Stimulated activated CD4-positive, alpha-beta T cell treated with anti-CD3 and anti-CD28 coated beads, Interleukin-4, amount 100 ng/mL, for 1 hour (primary cell): ENCODE results near the gene SNRPD3.
"Not testable (repeated sequence)": the region's sequence is repeated elsewhere in the genome, so short reads cannot be mapped to it uniquely, and the experiment has no call there.

Experiments used
- DNase-seq: peaks from one replicate; pipeline ENCODE4 v3.0.0-alpha.2; 2020

SNRPD3 gene

GRCh38 chr22:24535348-24535747, 20.5 kb upstream of the SNRPD3 start:
- DNase-seq: no peak

DNA sequence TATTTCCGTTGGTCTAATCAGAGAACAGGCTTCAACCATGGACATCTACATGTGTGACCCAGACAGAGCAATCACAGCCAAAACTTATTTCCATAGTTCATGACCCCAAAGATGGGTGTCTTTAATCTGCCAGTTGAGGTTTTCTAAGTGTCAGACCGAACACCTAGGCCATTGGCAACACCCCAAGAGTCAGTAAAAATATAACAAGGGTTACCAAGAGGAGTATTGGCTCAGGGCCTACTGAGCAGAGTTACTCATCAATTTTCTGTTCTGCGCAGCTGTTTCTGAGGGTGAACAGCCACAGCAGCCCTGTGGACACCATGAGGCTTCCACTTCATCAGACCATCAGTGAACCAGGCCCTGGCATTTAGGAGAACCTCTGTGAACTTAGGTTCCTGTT, 19.7 kb upstream of the SNRPD3 start:
- no peak for DNase-seq

DNA sequence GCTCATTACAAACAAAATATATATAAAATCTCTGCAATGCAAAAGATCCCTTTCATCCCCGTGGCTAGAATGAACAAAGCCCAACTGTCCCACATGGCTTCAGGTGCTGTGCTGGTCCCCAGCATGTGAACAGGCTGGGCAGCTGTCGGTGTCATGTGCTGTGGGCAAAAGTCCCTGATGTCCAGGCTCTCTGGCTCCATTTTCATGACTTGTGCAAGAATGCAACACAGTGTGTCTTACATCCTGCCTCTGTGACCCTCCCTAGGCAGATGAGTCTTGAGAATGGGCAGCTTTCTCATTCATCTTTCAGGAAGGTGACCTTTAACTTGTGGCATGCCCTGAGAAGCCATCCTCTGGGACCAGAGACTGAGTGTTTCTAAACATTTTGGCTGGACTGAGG, 15.3 kb upstream of the SNRPD3 start:
- no peak for DNase-seq

DNA sequence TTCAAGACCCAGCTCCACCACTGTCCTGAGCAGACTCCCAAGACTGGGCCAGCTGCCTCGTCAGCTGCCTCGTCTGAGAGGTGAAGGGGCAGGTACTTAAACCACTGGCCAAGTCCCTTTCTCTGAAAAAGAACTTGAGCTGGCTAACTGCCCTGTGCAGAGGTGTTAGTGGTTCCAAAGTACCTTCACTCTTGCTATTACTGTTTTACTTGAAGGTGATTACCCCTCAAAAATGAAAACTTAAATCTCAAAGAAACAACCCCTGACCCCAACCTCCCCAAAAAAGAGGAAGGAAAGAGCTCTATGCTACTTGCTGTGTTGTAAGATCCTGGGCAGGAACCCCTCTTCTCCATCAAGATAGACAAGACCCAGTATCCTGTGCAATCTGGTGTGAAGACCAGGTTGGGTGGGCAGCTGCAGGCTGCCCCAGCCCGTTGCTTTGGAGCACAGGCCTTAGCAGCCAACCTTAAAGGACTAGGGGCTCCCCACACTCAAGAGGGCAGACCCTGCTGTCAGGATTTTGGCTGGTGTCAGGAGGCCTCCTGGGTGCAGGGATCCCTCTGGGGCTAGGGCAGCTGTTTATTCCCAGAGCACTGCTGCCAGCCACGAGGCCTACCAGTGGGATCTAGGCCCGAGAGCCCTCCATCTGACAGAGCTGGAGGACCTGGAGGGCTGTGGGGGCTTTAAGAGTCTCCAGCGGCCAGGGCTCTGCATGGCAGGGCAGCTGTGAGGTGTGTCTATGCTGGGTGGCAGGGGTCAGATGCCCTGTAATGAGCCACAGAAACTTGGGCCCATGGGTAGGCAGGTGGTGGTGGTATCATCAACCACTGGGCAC, 13.9 kb upstream of the SNRPD3 start:
- no peak for DNase-seq

GRCh38 chr22:24542641-24543040, 13.2 kb upstream of the SNRPD3 start:
- DNase-seq: no peak

DNA sequence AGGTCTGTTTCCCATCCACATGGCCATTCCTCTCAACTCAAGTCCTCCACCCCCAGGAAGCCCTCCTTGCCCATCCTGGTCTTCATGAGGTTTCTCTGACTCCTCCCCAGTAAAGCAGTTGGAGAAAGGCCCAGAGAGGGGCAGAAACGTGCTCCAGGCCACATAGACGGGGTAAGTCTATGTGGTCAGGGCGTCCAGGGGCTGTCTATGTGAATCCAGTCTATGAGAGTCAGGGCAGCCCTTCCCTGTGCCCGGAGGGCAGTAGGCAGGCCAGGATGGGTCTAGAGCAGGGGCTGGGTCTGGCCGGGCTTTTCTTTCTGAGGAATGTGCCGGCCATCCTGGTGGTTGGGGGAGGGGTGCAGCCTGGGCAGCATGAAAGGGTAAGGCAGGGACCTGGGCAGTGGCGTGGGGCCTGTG, 12.6 kb upstream of the SNRPD3 start:
- DNase-seq: no peak

DNA sequence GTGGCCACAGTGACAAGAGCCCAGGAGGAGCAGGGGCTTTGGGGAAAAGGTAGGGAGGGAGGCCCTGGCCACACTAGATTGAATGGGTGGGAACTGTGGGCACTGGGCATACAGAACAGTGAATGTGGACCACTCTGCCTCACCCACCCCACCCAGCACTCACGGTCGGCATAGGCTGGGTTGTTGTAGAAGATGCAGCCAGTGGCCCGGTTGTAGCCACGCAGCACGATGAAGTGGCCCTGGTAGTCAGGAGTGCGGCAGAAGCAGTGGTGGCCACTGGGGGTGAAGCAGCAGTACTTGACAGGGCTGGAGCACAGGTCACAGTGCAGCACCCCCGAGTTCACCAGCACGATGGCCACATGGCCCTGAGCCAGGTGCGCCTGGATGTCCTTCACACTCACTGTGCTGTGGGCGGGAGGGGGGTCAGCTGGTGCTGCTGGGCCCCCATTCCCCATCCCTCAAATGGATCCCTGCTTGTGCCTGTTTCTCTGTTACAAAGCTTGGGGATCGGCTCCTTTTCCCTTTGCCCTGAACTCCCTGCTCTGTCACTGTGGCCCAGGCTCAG, 12.0 kb upstream of the SNRPD3 start:
- no peak for DNase-seq

DNA sequence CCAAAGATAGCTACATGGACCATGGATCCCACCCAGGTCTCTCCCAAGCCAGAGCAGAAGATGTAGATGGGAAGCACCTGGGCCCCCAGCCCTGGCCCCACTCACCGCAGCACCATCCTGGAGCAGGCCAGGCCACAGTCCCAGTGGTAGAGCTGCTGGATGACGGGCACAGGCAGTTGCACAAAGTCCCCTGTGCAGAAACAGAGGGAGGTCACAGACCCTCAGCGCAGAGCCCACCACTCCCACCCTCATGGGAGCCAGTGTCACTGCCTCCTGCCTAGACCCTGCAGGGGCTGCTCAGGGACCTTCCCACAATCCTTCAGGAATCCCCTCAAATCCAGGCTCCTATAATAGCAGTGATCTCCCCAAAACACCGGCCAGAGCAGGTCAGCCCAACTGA, 7.0 kb upstream of the SNRPD3 start:
- no peak for DNase-seq

DNA sequence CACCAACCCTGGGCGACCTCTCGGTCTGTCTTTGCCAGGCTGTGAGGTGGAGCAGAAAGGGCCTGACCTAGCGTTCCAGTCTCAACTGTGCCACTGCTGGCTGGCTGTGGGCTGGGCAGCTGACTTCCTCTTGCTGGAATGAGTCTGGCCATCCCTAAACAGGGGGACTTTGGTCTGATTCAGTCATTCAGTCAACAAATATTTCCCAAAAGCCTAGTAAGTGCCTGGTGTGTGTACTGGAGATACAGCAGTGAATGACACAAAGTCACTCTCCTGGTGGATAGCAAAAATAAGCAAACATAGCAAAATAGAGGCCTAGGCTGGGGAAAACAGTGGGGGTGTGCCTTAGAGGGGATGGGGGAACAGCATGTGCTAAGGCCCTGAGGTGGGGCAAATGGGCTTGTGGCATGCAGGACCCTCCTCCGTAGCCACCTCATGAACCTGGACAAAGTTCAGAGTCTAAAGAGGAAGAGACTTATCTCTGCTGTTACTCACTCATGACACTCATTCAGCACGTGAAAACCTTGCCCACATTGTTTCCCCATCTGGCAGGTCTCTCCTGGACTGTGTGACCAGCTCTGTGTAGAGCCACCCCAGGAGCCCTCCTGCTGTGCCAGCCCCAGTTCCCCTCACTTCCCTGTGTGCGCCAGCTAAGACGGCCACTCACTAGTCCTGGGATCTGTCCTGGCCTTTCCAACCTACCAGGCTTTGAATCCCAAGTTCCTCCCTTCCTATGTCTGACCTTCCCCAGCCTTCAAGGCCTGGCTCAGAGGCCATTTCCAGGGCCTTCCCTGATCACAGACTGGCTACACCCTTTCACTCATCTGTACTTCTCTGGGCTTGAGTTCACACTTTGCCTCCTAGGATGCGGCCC, 5.5 kb upstream of the SNRPD3 start:
- no peak for DNase-seq

- DNase-seq: no peak
Measured at GRCh38 chr22:24550902-24551435, 4.8 kb upstream of the SNRPD3 start.

GRCh38 chr22:24552503-24553286, 3.1 kb upstream of the SNRPD3 start:
- not testable (repeated sequence) for DNase-seq

- no peak for DNase-seq
Measured at GRCh38 chr22:24553597-24554312, 2.0 kb upstream of the SNRPD3 start.

- DNase-seq: peak; percentile 25
Measured at GRCh38 chr22:24554313-24555164, 1.3 kb upstream of the SNRPD3 start, which contains the start of gene GUCD1. Gene GUCD1 (minus strand): TSS chr22:24555138. CDS start chr22:24554991, 147 bp downstream.

- no peak for DNase-seq
Measured at GRCh38 chr22:24559471-24559870, 3.7 kb downstream of the SNRPD3 start.

DNA sequence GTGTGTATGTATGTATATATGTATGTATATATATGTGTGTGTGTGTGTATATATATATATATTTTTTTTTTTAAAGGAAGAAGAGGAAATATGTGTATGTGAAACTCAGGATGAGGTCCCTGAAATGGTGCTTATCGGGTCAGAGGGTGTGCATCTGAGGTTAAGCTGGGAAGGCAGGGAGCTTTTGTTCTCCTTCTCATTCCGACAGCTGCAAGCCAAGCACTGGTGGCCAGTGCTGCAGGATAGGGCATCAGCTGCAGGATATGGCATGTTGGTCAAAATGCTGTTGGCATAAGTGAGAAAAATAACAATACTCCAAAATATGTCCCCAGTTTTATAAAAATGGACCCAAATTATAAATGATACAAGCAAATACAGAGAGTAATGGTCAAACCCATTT, 7.4 kb downstream of the SNRPD3 start:
- DNase-seq: no peak

- no peak for DNase-seq
Measured at GRCh38 chr22:24564376-24565058, 8.7 kb downstream of the SNRPD3 start.

DNA sequence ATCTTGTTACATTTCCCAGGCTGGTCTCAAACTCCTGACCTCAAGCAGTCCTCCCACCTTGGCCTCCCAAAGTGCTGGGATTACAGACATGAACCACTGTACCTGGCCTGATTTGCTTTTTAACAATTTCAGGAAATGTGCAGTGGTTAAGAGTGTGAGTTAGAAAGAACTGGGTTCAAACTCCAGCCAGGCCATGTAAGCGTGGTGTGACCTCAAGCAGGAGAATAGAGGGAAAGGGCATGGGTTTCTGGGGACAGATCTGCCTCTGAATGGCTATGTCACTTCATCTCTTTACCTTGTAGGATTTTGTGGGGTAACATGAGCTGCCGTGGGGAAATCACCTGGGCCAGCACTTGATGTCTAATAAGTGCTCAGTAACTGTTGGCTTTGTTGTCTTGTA, 9.3 kb downstream of the SNRPD3 start:
- no peak for DNase-seq

DNA sequence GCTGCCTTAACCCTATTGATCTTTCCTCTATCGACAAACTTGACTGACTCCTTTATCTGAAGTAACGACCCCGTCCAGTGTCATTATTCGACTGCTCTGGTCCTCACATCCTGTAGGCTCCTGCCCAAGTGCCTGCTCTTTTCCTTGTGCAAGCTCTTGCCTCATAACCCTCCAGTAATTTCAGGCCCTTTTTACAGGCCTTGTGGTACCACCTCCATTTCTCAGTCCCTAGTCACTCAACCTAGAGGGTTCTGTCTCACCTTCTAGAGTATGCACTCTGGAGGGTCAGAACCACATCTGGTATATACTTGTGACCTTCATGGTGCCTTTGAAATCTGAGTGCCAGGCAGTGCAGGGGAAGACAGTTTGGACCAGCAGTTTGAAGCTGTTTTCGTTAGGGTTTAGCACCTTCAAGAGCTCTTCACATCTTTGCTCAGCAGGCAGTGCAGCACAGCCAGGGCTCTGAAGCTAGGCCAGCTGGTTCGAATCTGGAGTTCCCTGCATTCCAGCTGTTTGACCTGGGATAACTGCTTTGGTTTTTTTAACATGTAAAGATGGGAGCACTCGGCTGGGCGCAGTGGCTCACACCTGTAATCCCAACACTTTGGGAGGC, 11.2 kb downstream of the SNRPD3 start:
- no peak for DNase-seq

GRCh38 chr22:24567668-24568067, 11.9 kb downstream of the SNRPD3 start:
- DNase-seq: no peak

GRCh38 chr22:24571266-24571665, 15.5 kb downstream of the SNRPD3 start:
- DNase-seq: no peak
